GM19452 (cell line): Measurements from ENCODE around the gene PDZRN3.

Source experiments
- ATAC-seq: cut with Tn5 transposase; IDR thresholded peaks from one replicate; pipeline ENCODE4 v1.9.1; 2021; ENCODE audit not compliant: unreplicated experiment

Gene PDZRN3

GRCh38 chr3:73432023-73432705 is 192.6 kb downstream of the PDZRN3 start:
- ATAC-seq = no peak

GRCh38 chr3:73431183-73431900 is 193.4 kb downstream of the PDZRN3 start:
- no peak for ATAC-seq

GRCh38 chr3:73427048-73427706 is 197.6 kb downstream of the PDZRN3 start:
- ATAC-seq = no peak

- ATAC-seq = no peak
Observed at GRCh38 chr3:73426606-73427005, 198.1 kb downstream of the PDZRN3 start.

- no peak for ATAC-seq
Observed at GRCh38 chr3:73423116-73423515, 201.6 kb downstream of the PDZRN3 start.

- no peak for ATAC-seq
Observed at GRCh38 chr3:73422571-73422970, 202.2 kb downstream of the PDZRN3 start.

GRCh38 chr3:73419942-73420341 is 204.8 kb downstream of the PDZRN3 start:
- ATAC-seq = no peak

- no peak for ATAC-seq
Observed at GRCh38 chr3:73419179-73419803, 205.4 kb downstream of the PDZRN3 start.

- ATAC-seq = no peak
Observed at GRCh38 chr3:73418681-73419080, 206.1 kb downstream of the PDZRN3 start.

GRCh38 chr3:73415118-73415517 is 209.6 kb downstream of the PDZRN3 start:
- no peak for ATAC-seq

GRCh38 chr3:73413619-73414018 is 211.1 kb downstream of the PDZRN3 start:
- no peak for ATAC-seq

GRCh38 chr3:73411993-73412392 is 212.7 kb downstream of the PDZRN3 start:
- ATAC-seq = no peak

- ATAC-seq = no peak
Observed at GRCh38 chr3:73411545-73411944, 213.2 kb downstream of the PDZRN3 start.

GRCh38 chr3:73409138-73409763 is 215.5 kb downstream of the PDZRN3 start:
- ATAC-seq = no peak

- no peak for ATAC-seq
Observed at GRCh38 chr3:73408634-73409033, 216.1 kb downstream of the PDZRN3 start.

- no peak for ATAC-seq
Observed at GRCh38 chr3:73407577-73407976, 217.2 kb downstream of the PDZRN3 start.

- ATAC-seq = no peak
Observed at GRCh38 chr3:73405853-73406252, 218.9 kb downstream of the PDZRN3 start.

GRCh38 chr3:73405000-73405399 is 219.7 kb downstream of the PDZRN3 start:
- no peak for ATAC-seq

- ATAC-seq = no peak
Observed at GRCh38 chr3:73404435-73404834, 220.3 kb downstream of the PDZRN3 start.

- no peak for ATAC-seq
Observed at GRCh38 chr3:73403444-73403843, 221.3 kb downstream of the PDZRN3 start.

- ATAC-seq = no peak
Observed at GRCh38 chr3:73401616-73402279, 223.0 kb downstream of the PDZRN3 start.
